Heart left ventricle (tissue), 13 donors: Measurements from ENCODE around the gene KRT39.
"Not testable (repeated sequence)": the region's sequence is repeated elsewhere in the genome, so short reads cannot be mapped to it uniquely, and the experiment has no call there.

Experiments used
- CTCF ChIP-seq, 12 donors: fragments of 200-600 bp; sonication (generic) in 4 of 12; IDR thresholded peaks; one replicate each; pipeline versions ENCODE4 v1.5.0 to v1.8.0; 2018 to 2022; ENCODE audit warnings: antibody characterized with exemption in 12 of 12, mild to moderate bottlenecking in 5 of 12
- POLR2A ChIP-seq, 2 donors: fragments of 450-650 bp; IDR thresholded peaks; one replicate each; pipeline ENCODE4 v1.6.1; 2017; ENCODE audit warnings: antibody characterized with exemption in 2 of 2, mild to moderate bottlenecking in 2 of 2, moderate library complexity in 2 of 2
- donor health status: ischemic (EF 13 %, LVEDD 7.1; RV severe dilation, severe dysfunction).
- donor health status: DM: no; HTN: yes; CAD: no.
- donor health status: DM: no; HTN: no; CAD: no.
- donor health status: ischemic (EF 25% LVEDD 6.9; RV normal size, moderate dysfunction).
- donor health status: ischemic (EF 25% LVEDD 5.7; RV mildly dilated, moderate dysfunction).
- donor health status: ischemic (EF 35%, LVEDD 5.7; RV mildly dilated, moderate dysfunction).
- donor health status: nonischemic (EF 11% LVEDD 7.7; RV severe dilation, severe dysfunction).
- donor health status: DM: yes; HTN: yes; CAD: no.
- donor health status: PGD.
- donor health status: ischemic (EF 29% LVEDD 5.4; RV normal size, mild dysfunction).
- donor health status: nonischemic (EF 23%, LVEDD 6.1; RV moderate dilation, normal function).

- TF ChIP-seq CTCF, POLR2A (IDR thresholded peaks at IDR 0.05): not testable (repeated sequence)
These were observed 49.6 kb downstream of the KRT39 start for GRCh38 chr17:40917116-40917515.
